GM23248 (cell line): Measurements from ENCODE around the gene SLC16A12.

Experiments used
- EZH2 ChIP-seq: fragments of 200-600 bp; sonication (generic); IDR thresholded peaks from 2 replicates; pipeline ENCODE4 v1.6.1; 2018; ENCODE audit warnings: antibody characterized with exemption, mild to moderate bottlenecking; ENCODE audit not compliant: insufficient read depth, poor library complexity, severe bottlenecking
- EZH2phosphoT487 ChIP-seq: fragments of 200-600 bp; sonication (generic); IDR thresholded peaks from 2 replicates; pipeline ENCODE4 v1.6.1; 2018; ENCODE audit warnings: antibody characterized with exemption, moderate library complexity, mild to moderate bottlenecking, low read depth; ENCODE audit not compliant: insufficient read depth

- no peak for TF ChIP-seq EZH2
- TF ChIP-seq EZH2phosphoT487, result no peak
Observed at GRCh38 chr10:89388806-89389205, 146.6 kb downstream of the SLC16A12 start.
